ENCODE data around the gene TET3. TPM values are rescaled to one million over a fixed set of nuclear protein-coding genes. Genes with fewer than 3 reads are reported as not detected.

TET3 gene
- total RNA-seq, 1 donor from 2014 or later, result 22.7 TPM

DNA sequence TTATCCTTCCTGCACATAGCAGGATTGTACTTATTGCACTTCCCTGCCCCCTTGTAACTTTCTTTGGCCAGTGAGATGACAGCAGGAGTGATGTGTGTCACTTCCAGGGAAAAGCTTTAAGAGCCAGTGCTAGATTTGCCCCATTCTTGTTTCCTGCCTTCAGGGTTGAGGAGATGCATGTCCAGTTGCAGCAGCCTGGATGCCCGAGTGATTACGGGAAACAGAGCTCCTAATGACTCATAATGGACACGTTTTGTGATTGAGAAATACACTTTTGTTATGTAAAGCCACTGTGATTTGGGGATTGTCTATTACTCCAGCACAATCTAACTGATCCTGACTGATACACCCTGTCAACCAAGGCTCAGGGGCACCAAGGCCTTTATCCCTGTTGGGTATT, 5.0 kb upstream of the TET3 start:
- H3K4me1 ChIP-seq, result peaks cover 6 to 14% of the 10 kb centered on the region in 2 donors
- intact Hi-C loops (cut with DNase I), result loop anchor here (5.0 kb wide), 1 partner anchor 52 kb away; the partner anchor contains the start of gene DGUOK
- no peaks in the 10 kb centered on the region for H3K36me3 ChIP-seq
- no peak overlapping the region for H3K4me3 ChIP-seq
- peak in 1 of 2 donors; percentile 69 for DNase-seq (ENCODE audit: low spot score in 2 of 2)
- no peaks in the 10 kb centered on the region for H3K9me3 ChIP-seq
- no peak overlapping the region for H3K27ac ChIP-seq
- no peak for TF ChIP-seq CTCF (IDR thresholded peaks at IDR 0.05)
- H3K27me3 ChIP-seq, result no peaks in the 10 kb centered on the region

DNA sequence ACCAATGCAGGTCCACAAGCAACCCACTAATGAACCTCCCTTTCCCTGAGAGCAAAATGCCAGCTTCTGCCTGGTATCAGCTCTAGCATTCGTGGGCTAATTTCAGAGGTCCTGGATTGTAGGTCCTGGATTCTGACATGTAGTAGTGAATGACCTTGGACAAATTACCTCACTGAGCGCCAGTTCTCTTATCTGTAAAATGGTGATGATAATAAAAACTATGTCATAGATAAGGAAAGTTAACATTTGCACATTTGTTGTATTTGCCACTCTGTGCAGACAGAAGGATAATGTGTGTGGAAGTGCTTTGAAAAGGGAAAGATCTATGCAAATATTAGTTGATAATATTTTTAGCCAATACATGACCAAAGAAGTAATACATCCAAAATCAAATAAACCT, 4.1 kb upstream of the TET3 start:
- no peak for DNase-seq (ENCODE audit: low spot score in 2 of 2)
- Histone ChIP-seq H3K4me1 (peaks cover 6 to 15% of the 10 kb centered on the region in 2 donors), H3K9me3 (no peaks in the 10 kb centered on the region), H3K36me3 (no peaks in the 10 kb centered on the region), H3K27ac (no peak overlapping the region), H3K4me3 (no peak overlapping the region), H3K27me3 (no peaks in the 10 kb centered on the region)
- intact Hi-C loops (cut with DNase I), result loop anchor here (5.0 kb wide), 1 partner anchor 53 kb away; the partner anchor contains the start of gene DGUOK
- no peak for TF ChIP-seq CTCF (IDR thresholded peaks at IDR 0.05)

DNA sequence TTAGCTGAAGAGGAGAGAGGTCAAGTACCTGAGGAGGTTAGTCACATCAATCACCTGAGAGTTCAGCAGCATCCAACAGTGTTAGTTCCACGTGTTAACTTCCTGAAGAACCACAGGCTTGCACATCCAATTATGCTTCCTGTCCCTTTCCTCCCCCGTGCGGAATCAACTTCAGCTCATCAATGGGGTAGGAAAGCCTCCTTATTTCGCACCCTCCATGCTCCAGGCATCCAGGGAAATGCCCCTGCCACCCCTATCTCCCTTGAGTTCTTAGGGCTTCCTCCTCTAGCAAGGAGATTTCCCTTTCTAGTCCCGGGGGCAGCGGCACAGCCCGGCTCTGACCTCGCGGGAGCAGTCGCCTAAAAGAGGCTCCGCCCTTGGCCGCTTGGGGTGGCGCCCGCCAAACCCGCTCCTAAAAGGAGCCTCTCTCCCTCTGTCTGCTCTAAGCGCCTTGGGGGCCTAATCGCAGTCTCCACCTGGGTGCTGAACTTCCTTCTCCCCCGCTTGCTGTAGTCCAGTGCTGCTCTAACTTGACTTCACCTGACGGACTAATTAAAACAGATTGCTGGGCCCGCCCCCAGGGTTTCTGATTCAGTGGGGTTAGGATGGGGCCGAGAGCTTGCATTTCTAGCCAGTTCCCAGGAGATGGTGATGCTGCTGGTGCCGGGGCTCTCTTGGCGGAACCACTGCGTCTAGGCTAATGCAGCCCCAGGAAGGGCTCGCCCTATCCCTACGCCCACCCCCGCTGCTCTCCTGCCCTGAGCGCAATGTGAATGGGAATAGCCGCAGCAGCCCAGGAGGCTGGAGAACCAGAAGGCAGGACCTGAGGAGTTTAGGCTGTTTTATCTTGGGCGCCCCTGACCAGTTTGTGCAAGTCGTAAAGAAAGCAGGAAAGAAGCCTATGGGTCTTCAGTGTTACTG, 3.4 kb upstream of the TET3 start:
- intact Hi-C loops (cut with DNase I), result loop anchor here (5.0 kb wide), 1 partner anchor 54 kb away; the partner anchor contains the start of gene DGUOK
- no peaks in the 10 kb centered on the region for H3K27me3 ChIP-seq
- no peaks in the 10 kb centered on the region for H3K36me3 ChIP-seq
- no peaks in the 10 kb centered on the region for H3K9me3 ChIP-seq
- DNase-seq (ENCODE audit: low spot score in 2 of 2), result peak in 1 of 2 donors; percentile 69
- H3K4me1 ChIP-seq, result peaks cover 6 to 23% of the 10 kb centered on the region in 2 donors
- no peak overlapping the region for H3K27ac ChIP-seq
- no peak for TF ChIP-seq CTCF (IDR thresholded peaks at IDR 0.05)
- H3K4me3 ChIP-seq, result peak overlapping the region; percentile 42 to 60

DNA sequence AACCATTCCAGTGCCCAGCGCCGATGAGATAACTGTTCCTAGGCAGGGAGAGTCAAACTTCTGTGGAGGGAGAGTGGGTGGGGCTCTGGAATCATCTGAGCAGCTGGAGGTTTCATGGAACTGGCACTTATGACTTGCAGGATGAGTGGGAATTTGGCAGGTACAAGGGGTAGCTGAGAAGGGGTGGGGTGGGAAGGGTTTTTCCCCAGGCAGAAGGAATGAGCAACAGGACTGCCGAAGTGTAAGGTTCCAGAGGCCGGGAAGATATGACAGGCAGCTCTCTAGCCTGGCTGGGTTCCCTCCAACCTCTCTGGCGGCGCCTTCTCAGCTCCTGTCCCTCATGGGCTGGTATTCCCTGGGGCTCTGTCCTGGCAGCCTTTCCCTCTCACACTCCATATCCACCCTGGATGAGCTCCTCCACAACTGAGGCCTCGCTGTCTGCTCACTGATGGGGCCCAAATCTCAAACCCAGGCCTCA, 2.5 kb upstream of the TET3 start:
- no peak overlapping the region for H3K27ac ChIP-seq

More for the DNA sequence above, 2.5 kb upstream of the TET3 start:
- H3K36me3 ChIP-seq, result no peaks in the 10 kb centered on the region
- DNase-seq (ENCODE audit: low spot score in 2 of 2), result no peak
- intact Hi-C loops (cut with DNase I), result loop anchor here (5.0 kb wide), 1 partner anchor 55 kb away; the partner anchor contains the start of gene DGUOK
- H3K27me3 ChIP-seq, result no peaks in the 10 kb centered on the region
- no peaks in the 10 kb centered on the region for H3K9me3 ChIP-seq
- H3K4me3 ChIP-seq, result peak overlapping the region in 1 of 2 donors; percentile 60
- H3K4me1 ChIP-seq, result peaks cover 6 to 25% of the 10 kb centered on the region in 2 donors
- TF ChIP-seq CTCF (IDR thresholded peaks at IDR 0.05), result no peak

Measured in ascending aorta (tissue), 2 donors.